SU-DHL-6 (cell line): Measurements from ENCODE around the gene TBC1D23.

ENCODE experiments used
- CTCF ChIP-seq: fragments of 200-600 bp; sonication (generic); IDR thresholded peaks from one replicate; pipeline ENCODE4 v1.5.1; 2017; ENCODE audit warnings: antibody characterized with exemption, mild to moderate bottlenecking, low read length, moderate library complexity; ENCODE audit not compliant: insufficient read depth, poor library complexity, severe bottlenecking
- EZH2phosphoT487 ChIP-seq: fragments of 200-600 bp; sonication (generic), shearing (Covaris generic); conservative IDR thresholded peaks from 2 replicates; pipeline ENCODE4 v1.6.1; 2018; ENCODE audit warnings: mild to moderate bottlenecking, antibody characterized with exemption, low read length, moderate library complexity, mixed read lengths

- TF ChIP-seq CTCF (no peak), EZH2phosphoT487 (no peak)
These were observed 100.1 kb downstream of the TBC1D23 start for GRCh38 chr3:100360757-100361496.
